NOMO-1 (cell line): ENCODE measurements around the gene PLSCR1.

Experiments used
- DNase-seq, 2 experiments: peaks; one replicate each; lab custom pipeline; 2025; ENCODE audit not compliant: unreplicated experiment in 2 of 2; lab: John Stamatoyannopoulos, UW

PLSCR1 gene

GRCh38 chr3:146544002-146544928 lies at the start of gene PLSCR1:
TSS of gene PLSCR1 (minus strand) at chr3:146544607. CDS start at chr3:146536552, 8,055 bp downstream.
- peak; percentile 98 for DNase-seq

- no peak for DNase-seq
Measured at GRCh38 chr3:146593776-146594175, 49.4 kb upstream of the PLSCR1 start.

- DNase-seq, result no peak
Measured at GRCh38 chr3:146590521-146590920, 46.1 kb upstream of the PLSCR1 start.

- DNase-seq, result peak in 1 of 2 experiments; percentile 47
Measured at GRCh38 chr3:146589899-146590508, 45.6 kb upstream of the PLSCR1 start.

GRCh38 chr3:146585156-146585555 lies 40.7 kb upstream of the PLSCR1 start:
- no peak for DNase-seq

GRCh38 chr3:146581951-146582467 lies 37.6 kb upstream of the PLSCR1 start:
- DNase-seq, result peak; percentile 42 to 75

GRCh38 chr3:146581080-146581601 lies 36.7 kb upstream of the PLSCR1 start:
- no peak for DNase-seq

- peak in 1 of 2 experiments; percentile 32 for DNase-seq
Measured at GRCh38 chr3:146577662-146578061, 33.3 kb upstream of the PLSCR1 start.

GRCh38 chr3:146575636-146576035 lies 31.2 kb upstream of the PLSCR1 start:
- no peak for DNase-seq

GRCh38 chr3:146574173-146574572 lies 29.8 kb upstream of the PLSCR1 start:
- no peak for DNase-seq

- no peak for DNase-seq
Measured at GRCh38 chr3:146569314-146569713, 24.9 kb upstream of the PLSCR1 start.

GRCh38 chr3:146566138-146566537 lies 21.7 kb upstream of the PLSCR1 start:
- no peak for DNase-seq

- DNase-seq, result no peak
Measured at GRCh38 chr3:146561879-146562278, 17.5 kb upstream of the PLSCR1 start.

- no peak for DNase-seq
Measured at GRCh38 chr3:146561463-146561862, 17.1 kb upstream of the PLSCR1 start.

GRCh38 chr3:146560678-146561077 lies 16.3 kb upstream of the PLSCR1 start:
- DNase-seq, result no peak

- DNase-seq, result no peak
Measured at GRCh38 chr3:146559388-146559787, 15.0 kb upstream of the PLSCR1 start.

- peak; percentile 78 to 87 for DNase-seq
Measured at GRCh38 chr3:146558781-146559180, 14.4 kb upstream of the PLSCR1 start.

- DNase-seq, result peak in 1 of 2 experiments; percentile 53
Measured at GRCh38 chr3:146557745-146558144, 13.3 kb upstream of the PLSCR1 start.

GRCh38 chr3:146555311-146555710 lies 10.9 kb upstream of the PLSCR1 start:
- no peak for DNase-seq

- DNase-seq, result peak; percentile 45 to 70
Measured at GRCh38 chr3:146554151-146554760, 9.8 kb upstream of the PLSCR1 start.
